ENCODE measurements around the gene PSMC4. TPM values are rescaled to one million over a fixed set of nuclear protein-coding genes. Genes with fewer than 3 reads are reported as not detected.

PSMC4 gene
- total RNA-seq (79.3 TPM), polyA plus RNA-seq (71.6 TPM)
- long read RNA-seq, donor 1, partial matches to known transcripts, result 0 of 2 reads
- long read RNA-seq, donor 1, other reads (novel, unspliced or antisense), result 0 of 2 reads
- long read RNA-seq, donor 2, transcript PSMC4-201 (11 exons, 1,591 nt), result major isoform, 71 of 83 reads
- long read RNA-seq, donor 2, partial matches to known transcripts, result 0 of 83 reads
- long read RNA-seq, donor 2, other reads (novel, unspliced or antisense), result 7 of 83 reads
- long read RNA-seq, donor 3, transcript PSMC4-201 (11 exons, 1,591 nt), result major isoform, 42 of 48 reads
- long read RNA-seq, donor 3, partial matches to known transcripts, result 0 of 48 reads
- long read RNA-seq, donor 3, other reads (novel, unspliced or antisense), result 0 of 48 reads
- long read RNA-seq, donor 4, transcript PSMC4-201 (11 exons, 1,591 nt), result major isoform, 17 of 28 reads
- long read RNA-seq, donor 4, partial matches to known transcripts, result 10 of 28 reads
- long read RNA-seq, donor 4, other reads (novel, unspliced or antisense), result 0 of 28 reads
- long read RNA-seq, donor 5, transcript PSMC4-201 (11 exons, 1,591 nt), result major isoform, 37 of 64 reads
- long read RNA-seq, donor 5, partial matches to known transcripts, result 14 of 64 reads
- long read RNA-seq, donor 5, other reads (novel, unspliced or antisense), result 7 of 64 reads
- long read RNA-seq, donor 6, transcript PSMC4-201 (11 exons, 1,591 nt), result major isoform, 12 of 12 reads
- long read RNA-seq, donor 6, partial matches to known transcripts, result 0 of 12 reads
- long read RNA-seq, donor 6, other reads (novel, unspliced or antisense), result 0 of 12 reads
- long read RNA-seq, donor 7, transcript PSMC4-201 (11 exons, 1,591 nt), result major isoform, 37 of 43 reads
- long read RNA-seq, donor 7, partial matches to known transcripts, result 0 of 43 reads
- long read RNA-seq, donor 7, other reads (novel, unspliced or antisense), result 5 of 43 reads
- long read RNA-seq, donor 8, transcript PSMC4-201 (11 exons, 1,591 nt), result major isoform, 17 of 22 reads
- long read RNA-seq, donor 8, partial matches to known transcripts, result 5 of 22 reads
- long read RNA-seq, donor 8, other reads (novel, unspliced or antisense), result 0 of 22 reads
- long read RNA-seq, donor 9, transcript PSMC4-201 (11 exons, 1,591 nt), result major isoform, 16 of 17 reads
- long read RNA-seq, donor 9, partial matches to known transcripts, result 0 of 17 reads
- long read RNA-seq, donor 9, other reads (novel, unspliced or antisense), result 0 of 17 reads
- long read RNA-seq, donor 10, transcript PSMC4-201 (11 exons, 1,591 nt), result major isoform, 18 of 19 reads
- long read RNA-seq, donor 10, partial matches to known transcripts, result 0 of 19 reads
- long read RNA-seq, donor 10, other reads (novel, unspliced or antisense), result 0 of 19 reads

GRCh38 chr19:39970675-39971379 is at the start of gene PSMC4:
Gene PSMC4 (plus strand): TSS chr19:39971165. CDS start chr19:39971203, 38 bp downstream.
- Histone ChIP-seq H3K27ac (ENCODE audit: low read depth in 1 of 2, low read length in 1 of 2) (peak within 1 kb of the TSS; percentile 92 to 95), H3K4me3 (ENCODE audit: low read length in 2 of 2) (peak within 1 kb of the TSS; percentile 91 to 99), H3K27me3 (ENCODE audit: control insufficient read depth in 2 of 2, insufficient read depth in 1 of 2, low read length in 1 of 2) (no peaks in the 10 kb centered on the region), H3K4me1 (ENCODE audit: control insufficient read depth in 2 of 2, insufficient read depth in 2 of 2, low read length in 2 of 2) (peaks cover 3 to 23% of the 10 kb centered on the region in 2 donors), H3K9me3 (ENCODE audit: control insufficient read depth in 2 of 2, insufficient read depth in 1 of 2, low read length in 1 of 2) (no peaks in the 10 kb centered on the region), H3K36me3 (ENCODE audit: control insufficient read depth in 2 of 2, insufficient read depth in 2 of 2, low read length in 1 of 2) (peaks cover 33 to 37% of the 10 kb centered on the region in 2 donors)
- DNase-seq (ENCODE audit: low read depth in 6 of 9, low spot score in 9 of 9), result peak; percentile 94 to 99 (median 97)
- under 1% methylated on average over 47 of the region's 47 CpGs for WGBS

DNA sequence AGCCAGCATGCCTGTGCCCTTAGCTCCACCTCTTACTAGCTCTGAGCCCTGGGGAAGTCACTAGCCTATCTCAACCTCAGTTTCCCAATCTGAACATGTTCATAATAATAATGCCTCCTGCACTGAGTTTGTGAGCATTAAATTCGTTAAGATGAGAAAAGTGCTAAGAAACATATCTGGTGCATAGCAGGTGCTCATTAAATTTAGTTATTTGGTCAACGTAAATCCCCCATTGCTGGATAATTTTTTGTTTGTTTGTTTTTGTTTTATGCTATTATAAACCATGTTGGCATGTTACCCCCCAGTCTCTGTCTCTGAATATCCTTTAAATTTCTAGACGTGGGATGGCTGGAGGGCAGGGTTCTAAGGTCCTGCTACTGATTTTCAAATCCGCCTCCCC is 47.1 kb upstream of the PSMC4 start:
- no peaks in the 10 kb centered on the region for H3K27me3 ChIP-seq (ENCODE audit: control insufficient read depth in 2 of 2, insufficient read depth in 1 of 2, low read length in 1 of 2)
- H3K4me1 ChIP-seq (ENCODE audit: control insufficient read depth in 2 of 2, insufficient read depth in 2 of 2, low read length in 2 of 2), result no peaks in the 10 kb centered on the region
- no peak overlapping the region for H3K27ac ChIP-seq (ENCODE audit: low read depth in 1 of 2, low read length in 1 of 2)
- no peak for DNase-seq (ENCODE audit: low read depth in 6 of 9, low spot score in 9 of 9)
- 86% methylated on average over 4 of the region's 4 CpGs for WGBS
- no peak overlapping the region for H3K4me3 ChIP-seq (ENCODE audit: low read length in 2 of 2)
- peaks cover 0 to 3% of the 10 kb centered on the region in 2 donors for H3K9me3 ChIP-seq (ENCODE audit: control insufficient read depth in 2 of 2, insufficient read depth in 1 of 2, low read length in 1 of 2)
- peaks cover 0 to 3% of the 10 kb centered on the region in 2 donors for H3K36me3 ChIP-seq (ENCODE audit: control insufficient read depth in 2 of 2, insufficient read depth in 2 of 2, low read length in 1 of 2)

DNA sequence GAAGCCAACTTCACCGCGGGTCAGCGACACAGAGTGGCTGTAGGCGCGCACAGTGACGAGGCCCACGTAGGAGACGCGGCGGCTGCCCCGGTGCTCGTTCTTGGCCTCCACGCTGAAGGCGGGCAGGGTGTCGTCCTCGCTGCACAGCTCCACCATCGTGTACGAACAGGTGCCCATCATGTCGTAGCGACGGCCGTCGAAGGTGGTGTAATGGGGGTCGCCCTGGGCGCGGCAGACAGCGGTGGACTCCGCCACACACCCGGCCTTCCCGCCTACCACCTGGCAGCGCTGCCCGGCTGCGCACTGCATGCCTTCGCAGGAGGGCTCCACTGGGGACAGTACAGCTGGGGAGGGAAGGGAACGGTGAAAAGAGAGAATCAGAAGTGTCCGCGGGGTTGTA is 46.6 kb upstream of the PSMC4 start:
- Histone ChIP-seq H3K36me3 (ENCODE audit: control insufficient read depth in 2 of 2, insufficient read depth in 2 of 2, low read length in 1 of 2) (peaks cover 0 to 3% of the 10 kb centered on the region in 2 donors), H3K9me3 (ENCODE audit: control insufficient read depth in 2 of 2, insufficient read depth in 1 of 2, low read length in 1 of 2) (peaks cover 0 to 3% of the 10 kb centered on the region in 2 donors), H3K27ac (ENCODE audit: low read depth in 1 of 2, low read length in 1 of 2) (no peak overlapping the region), H3K4me3 (ENCODE audit: low read length in 2 of 2) (no peak overlapping the region), H3K4me1 (ENCODE audit: control insufficient read depth in 2 of 2, insufficient read depth in 2 of 2, low read length in 2 of 2) (no peaks in the 10 kb centered on the region), H3K27me3 (ENCODE audit: control insufficient read depth in 2 of 2, insufficient read depth in 1 of 2, low read length in 1 of 2) (no peaks in the 10 kb centered on the region)
- DNase-seq (ENCODE audit: low read depth in 6 of 9, low spot score in 9 of 9), result no peak
- WGBS, result 97% methylated on average over 37 of the region's 37 CpGs

GRCh38 chr19:39924952-39925351 is 46.0 kb upstream of the PSMC4 start:
- 82% methylated on average over 5 of the region's 5 CpGs for WGBS
- no peaks in the 10 kb centered on the region for H3K4me1 ChIP-seq (ENCODE audit: control insufficient read depth in 2 of 2, insufficient read depth in 2 of 2, low read length in 2 of 2)
- peaks cover 0 to 1% of the 10 kb centered on the region in 2 donors for H3K9me3 ChIP-seq (ENCODE audit: control insufficient read depth in 2 of 2, insufficient read depth in 1 of 2, low read length in 1 of 2)
- no peak overlapping the region for H3K4me3 ChIP-seq (ENCODE audit: low read length in 2 of 2)
- no peak overlapping the region for H3K27ac ChIP-seq (ENCODE audit: low read depth in 1 of 2, low read length in 1 of 2)
- peaks cover 0 to 3% of the 10 kb centered on the region in 2 donors for H3K36me3 ChIP-seq (ENCODE audit: control insufficient read depth in 2 of 2, insufficient read depth in 2 of 2, low read length in 1 of 2)
- no peak for DNase-seq (ENCODE audit: low read depth in 6 of 9, low spot score in 9 of 9)
- no peaks in the 10 kb centered on the region for H3K27me3 ChIP-seq (ENCODE audit: control insufficient read depth in 2 of 2, insufficient read depth in 1 of 2, low read length in 1 of 2)

DNA sequence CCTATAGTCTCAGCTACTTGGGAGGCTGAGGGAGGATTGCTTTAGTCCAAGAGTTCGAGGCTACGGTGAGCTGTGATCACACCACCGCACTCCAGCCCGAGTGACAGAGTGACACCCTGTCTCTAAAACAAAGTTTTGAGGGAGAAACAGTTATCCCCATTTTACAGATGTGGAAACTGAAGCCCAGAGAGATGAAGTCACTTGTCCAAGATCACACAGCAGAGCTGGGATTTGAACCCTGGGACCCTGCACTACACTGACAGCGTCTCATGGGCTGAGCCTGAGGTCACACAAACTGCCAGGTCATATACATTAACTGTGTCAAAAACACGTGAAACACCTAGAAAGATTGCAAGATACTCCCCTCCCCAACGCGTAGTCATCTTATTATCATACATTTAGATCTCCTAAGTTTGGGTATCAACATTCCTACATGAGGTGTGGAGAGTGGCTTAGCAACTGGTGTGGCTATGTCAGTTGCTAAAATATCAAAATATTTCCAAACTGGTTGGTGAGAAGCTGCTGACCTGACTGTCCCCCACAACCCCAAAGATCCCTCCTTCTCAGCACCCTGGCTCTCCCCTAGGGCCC is 44.7 kb upstream of the PSMC4 start:
- no peaks in the 10 kb centered on the region for H3K27me3 ChIP-seq (ENCODE audit: control insufficient read depth in 2 of 2, insufficient read depth in 1 of 2, low read length in 1 of 2)
- no peak overlapping the region for H3K4me3 ChIP-seq (ENCODE audit: low read length in 2 of 2)
- H3K36me3 ChIP-seq (ENCODE audit: control insufficient read depth in 2 of 2, insufficient read depth in 2 of 2, low read length in 1 of 2), result peaks cover 0 to 3% of the 10 kb centered on the region in 2 donors
- no peak overlapping the region for H3K27ac ChIP-seq (ENCODE audit: low read depth in 1 of 2, low read length in 1 of 2)
- H3K4me1 ChIP-seq (ENCODE audit: control insufficient read depth in 2 of 2, insufficient read depth in 2 of 2, low read length in 2 of 2), result no peaks in the 10 kb centered on the region
- DNase-seq (ENCODE audit: low read depth in 6 of 9, low spot score in 9 of 9), result no peak
- H3K9me3 ChIP-seq (ENCODE audit: control insufficient read depth in 2 of 2, insufficient read depth in 1 of 2, low read length in 1 of 2), result peaks cover 0 to 1% of the 10 kb centered on the region in 2 donors
- 96% methylated on average over 8 of the region's 8 CpGs for WGBS

DNA sequence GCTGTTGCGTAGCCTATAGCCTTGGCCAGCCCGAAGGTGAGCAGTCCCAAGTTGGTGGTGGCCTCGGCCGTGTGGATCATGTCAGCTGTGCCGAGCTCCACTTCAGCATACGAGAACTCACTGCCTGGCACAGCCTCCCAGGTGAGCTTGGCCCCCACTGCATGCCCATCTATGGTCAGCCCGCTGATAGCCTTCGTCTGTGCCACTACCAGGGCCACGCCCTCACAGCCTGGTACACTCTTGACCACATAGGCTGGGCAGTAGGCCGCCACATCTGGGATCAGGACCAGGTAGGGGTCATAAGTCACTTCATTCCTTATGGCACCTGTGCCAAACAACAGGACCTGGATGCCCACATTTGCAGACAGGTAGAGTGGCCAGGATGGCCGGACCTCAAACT is 43.9 kb upstream of the PSMC4 start:
- 97% methylated on average over 11 of the region's 11 CpGs for WGBS
- H3K27ac ChIP-seq (ENCODE audit: low read depth in 1 of 2, low read length in 1 of 2), result no peak overlapping the region
- H3K4me3 ChIP-seq (ENCODE audit: low read length in 2 of 2), result no peak overlapping the region
- no peaks in the 10 kb centered on the region for H3K27me3 ChIP-seq (ENCODE audit: control insufficient read depth in 2 of 2, insufficient read depth in 1 of 2, low read length in 1 of 2)
- no peak for DNase-seq (ENCODE audit: low read depth in 6 of 9, low spot score in 9 of 9)
- H3K9me3 ChIP-seq (ENCODE audit: control insufficient read depth in 2 of 2, insufficient read depth in 1 of 2, low read length in 1 of 2), result peaks cover 0 to 1% of the 10 kb centered on the region in 2 donors
- no peaks in the 10 kb centered on the region for H3K4me1 ChIP-seq (ENCODE audit: control insufficient read depth in 2 of 2, insufficient read depth in 2 of 2, low read length in 2 of 2)
- H3K36me3 ChIP-seq (ENCODE audit: control insufficient read depth in 2 of 2, insufficient read depth in 2 of 2, low read length in 1 of 2), result peaks cover 0 to 3% of the 10 kb centered on the region in 2 donors

GRCh38 chr19:39927524-39928356 is 43.2 kb upstream of the PSMC4 start:
- DNase-seq (ENCODE audit: low read depth in 6 of 9, low spot score in 9 of 9), result no peak
- Histone ChIP-seq H3K27me3 (ENCODE audit: control insufficient read depth in 2 of 2, insufficient read depth in 1 of 2, low read length in 1 of 2) (no peaks in the 10 kb centered on the region), H3K9me3 (ENCODE audit: control insufficient read depth in 2 of 2, insufficient read depth in 1 of 2, low read length in 1 of 2) (peaks cover 0 to 1% of the 10 kb centered on the region in 2 donors), H3K4me1 (ENCODE audit: control insufficient read depth in 2 of 2, insufficient read depth in 2 of 2, low read length in 2 of 2) (no peaks in the 10 kb centered on the region), H3K4me3 (ENCODE audit: low read length in 2 of 2) (no peak overlapping the region), H3K27ac (ENCODE audit: low read depth in 1 of 2, low read length in 1 of 2) (no peak overlapping the region), H3K36me3 (ENCODE audit: control insufficient read depth in 2 of 2, insufficient read depth in 2 of 2, low read length in 1 of 2) (peaks cover 0 to 3% of the 10 kb centered on the region in 2 donors)
- 93% methylated on average over 23 of the region's 23 CpGs for WGBS

Measured in thymus (tissue), 14 donors.